ENCODE measurements around the gene HOXC4.

Gene HOXC4

DNA sequence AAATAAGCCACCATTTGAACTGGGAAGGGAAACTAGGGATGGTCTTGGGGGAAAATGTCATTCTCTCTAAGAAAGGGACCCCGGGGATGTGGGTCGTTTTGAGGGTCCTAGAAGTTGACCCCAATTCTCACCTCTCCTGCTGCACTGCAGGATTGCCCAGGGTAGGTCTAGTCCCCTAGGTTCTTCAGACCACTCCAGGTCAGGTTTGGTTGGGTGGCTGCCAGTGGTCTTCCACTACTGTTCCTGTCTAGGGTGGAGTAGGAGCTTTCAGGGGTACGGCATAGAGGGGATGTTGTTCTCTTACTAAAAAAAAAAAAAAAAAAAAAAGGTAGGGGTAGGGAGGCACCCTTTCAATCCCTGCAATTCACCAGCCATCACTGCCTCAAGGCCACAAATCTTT, 37.6 kb upstream of the HOXC4 start:
- DNase-seq = no peak

DNA sequence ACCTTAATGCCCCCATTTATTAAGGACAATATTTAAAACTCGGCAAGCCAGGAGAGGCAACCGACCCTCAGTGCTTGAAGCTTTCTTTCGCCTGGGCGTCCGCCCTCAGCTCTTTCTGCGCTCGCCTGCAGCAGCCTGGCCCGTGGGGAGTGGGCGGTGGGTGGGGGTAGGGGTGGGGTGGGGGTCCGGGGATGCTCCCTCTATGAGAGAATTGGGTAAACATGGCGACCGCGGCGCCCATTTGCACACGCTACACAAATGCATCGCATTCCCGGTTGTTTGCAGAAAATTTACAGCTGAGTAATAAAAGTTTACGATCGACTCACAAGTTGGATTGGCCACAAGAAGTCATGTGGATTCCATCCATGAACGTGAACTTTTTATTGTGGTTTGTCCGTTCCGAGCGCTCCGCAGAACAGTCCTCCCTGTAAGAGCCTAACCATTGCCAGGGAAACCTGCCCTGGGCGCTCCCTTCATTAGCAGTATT, 37.1 kb upstream of the HOXC4 start:
- no peak for DNase-seq

DNA sequence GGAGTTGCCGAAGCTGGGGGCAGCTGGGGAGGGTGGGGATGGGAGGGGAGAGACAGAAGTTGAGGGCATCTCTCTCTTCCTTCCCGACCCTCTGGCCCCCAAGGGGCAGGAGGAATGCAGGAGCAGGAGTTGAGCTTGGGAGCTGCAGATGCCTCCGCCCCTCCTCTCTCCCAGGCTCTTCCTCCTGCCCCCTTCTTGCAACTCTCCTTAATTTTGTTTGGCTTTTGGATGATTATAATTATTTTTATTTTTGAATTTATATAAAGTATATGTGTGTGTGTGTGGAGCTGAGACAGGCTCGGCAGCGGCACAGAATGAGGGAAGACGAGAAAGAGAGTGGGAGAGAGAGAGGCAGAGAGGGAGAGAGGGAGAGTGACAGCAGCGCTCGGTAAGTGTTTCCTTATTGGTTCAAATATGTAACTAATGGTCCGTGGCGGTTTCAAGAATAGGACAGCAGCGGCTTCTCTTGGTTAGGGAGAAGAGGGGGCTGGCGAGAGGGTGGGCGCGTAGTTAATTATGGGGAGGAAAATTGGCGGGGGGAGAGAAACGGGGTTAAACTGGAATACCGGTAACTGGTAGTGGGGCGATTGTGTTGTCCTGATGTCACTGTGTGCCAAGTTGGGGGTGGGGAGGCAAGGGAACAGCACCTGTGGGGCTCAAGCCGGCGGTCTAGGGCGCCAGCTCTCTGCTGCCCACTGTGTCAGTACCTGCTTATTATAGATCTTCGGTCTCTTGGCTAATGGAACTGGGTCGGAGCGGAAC, 36.4 kb upstream of the HOXC4 start:
- no peak for DNase-seq

DNA sequence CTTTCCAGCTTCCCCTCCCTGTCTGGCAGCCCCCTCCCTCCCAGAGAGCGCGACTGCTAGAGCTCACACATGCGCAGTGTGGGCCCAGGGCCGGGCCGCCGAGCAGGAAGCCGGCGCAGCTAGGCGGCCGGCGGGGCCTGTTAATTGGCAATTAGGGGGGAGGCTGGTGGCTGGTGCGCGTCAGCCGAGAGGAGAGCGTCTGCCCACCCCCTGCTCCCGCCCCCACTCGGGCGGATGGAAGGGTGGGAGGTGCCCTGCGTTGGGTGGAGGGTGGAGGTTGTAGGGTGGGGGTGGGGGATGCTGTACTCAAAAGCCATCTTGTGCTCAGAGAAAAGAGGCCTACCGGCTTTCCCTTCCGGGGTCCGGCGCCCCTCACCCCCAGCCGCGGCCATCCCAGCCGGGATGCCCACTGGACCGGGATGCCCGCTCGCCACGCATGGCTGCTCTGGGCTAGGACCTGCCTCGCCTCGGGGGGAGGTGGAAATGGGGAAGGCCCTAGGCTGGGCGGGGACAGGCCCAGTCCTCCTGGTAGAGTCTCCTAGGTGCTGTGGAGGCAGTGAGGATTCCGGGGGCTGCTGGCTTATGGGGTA, 35.7 kb upstream of the HOXC4 start:
- DNase-seq = peak; percentile 35 to 73 (median 62)

DNA sequence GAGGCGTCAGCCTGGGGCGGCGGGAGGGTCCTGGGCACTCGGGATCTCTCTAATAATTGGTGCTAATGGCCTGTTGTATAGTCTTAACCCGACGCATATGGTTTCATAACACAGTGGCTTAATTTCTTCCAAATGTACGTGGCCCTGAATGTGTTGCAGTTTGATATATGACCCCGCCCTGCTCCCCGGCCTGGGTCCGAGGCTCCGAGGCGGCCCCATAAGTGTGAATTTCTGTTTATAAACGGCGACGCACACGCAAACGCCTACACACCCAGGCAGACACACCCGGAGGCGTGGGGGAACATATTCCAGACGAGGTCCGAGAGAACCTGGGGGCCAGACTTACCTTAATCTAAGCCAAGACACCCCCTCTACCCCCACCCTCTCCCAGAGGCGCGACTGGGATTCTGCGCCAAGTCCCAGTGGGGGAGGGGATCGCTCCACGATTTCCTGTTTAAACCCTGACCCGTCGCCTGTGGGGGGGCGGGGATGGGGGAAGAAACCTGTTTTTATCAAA, 35.1 kb upstream of the HOXC4 start:
- no peak for DNase-seq

DNA sequence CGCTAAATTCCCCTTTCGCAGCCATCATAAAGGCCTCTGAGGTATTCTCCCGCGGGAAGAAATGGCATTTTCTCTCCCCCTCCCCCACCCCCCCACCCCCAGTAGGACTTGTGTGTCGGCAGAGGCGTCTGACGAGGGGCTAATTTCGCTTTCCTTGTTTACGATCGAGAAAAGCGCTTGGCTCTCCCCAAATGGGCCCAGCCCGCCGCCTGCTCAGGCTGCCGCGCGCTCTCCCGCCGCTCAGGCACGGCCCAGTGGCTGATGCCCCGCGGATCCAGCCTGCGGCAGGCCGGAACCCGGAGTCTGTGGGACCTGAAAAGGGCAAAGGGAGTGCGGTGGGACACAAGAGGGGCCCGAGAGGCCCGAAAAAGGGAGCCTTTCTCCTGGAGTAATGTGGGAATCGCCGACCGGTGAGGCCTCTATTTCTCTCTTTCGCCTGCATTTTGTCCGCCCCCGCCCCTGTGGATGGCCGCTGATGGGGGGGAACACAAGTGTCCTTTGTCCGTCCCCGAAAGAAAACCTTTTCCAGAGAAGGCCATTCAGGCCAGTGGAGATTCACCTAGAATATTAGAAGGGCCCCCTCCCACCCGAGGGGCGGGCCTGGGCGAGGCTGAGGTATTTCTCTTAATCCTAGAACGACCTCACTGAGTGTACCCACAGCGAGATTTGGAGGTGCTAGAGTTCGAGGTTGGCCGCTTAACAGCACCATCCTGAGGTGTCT, 34.4 kb upstream of the HOXC4 start:
- no peak for DNase-seq

DNA sequence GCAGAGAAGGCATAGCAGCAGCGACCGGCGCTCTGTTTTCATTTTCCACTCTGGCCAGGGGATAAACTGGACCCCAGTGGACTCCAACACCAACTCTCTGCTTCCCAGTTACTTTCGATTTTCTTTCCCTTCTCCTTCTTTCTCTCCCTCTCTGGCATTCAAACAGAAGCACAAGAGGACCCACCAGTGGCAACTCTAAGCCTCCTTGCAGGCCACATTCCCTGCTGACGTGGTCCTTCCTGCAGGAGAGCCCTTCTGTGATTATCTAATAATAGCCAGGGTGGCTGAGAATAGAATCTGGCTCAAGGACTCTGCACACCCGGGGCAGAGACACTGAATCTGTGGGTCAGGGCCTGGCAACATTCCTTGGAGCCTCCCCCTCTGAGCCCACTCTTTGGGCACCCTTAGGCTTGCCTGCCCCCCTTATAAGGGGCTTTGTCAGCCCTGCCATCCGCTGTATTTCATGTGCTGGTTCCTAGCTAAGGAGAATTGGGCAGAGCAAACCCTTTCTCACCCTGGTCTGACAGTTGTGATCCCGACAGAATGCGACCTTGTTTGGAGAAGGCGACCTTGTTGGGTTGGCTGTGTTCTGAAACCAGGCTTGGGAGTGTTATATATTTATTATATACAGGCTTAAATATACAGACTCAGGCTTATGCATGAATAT, 33.6 kb upstream of the HOXC4 start:
- no peak for DNase-seq

DNA sequence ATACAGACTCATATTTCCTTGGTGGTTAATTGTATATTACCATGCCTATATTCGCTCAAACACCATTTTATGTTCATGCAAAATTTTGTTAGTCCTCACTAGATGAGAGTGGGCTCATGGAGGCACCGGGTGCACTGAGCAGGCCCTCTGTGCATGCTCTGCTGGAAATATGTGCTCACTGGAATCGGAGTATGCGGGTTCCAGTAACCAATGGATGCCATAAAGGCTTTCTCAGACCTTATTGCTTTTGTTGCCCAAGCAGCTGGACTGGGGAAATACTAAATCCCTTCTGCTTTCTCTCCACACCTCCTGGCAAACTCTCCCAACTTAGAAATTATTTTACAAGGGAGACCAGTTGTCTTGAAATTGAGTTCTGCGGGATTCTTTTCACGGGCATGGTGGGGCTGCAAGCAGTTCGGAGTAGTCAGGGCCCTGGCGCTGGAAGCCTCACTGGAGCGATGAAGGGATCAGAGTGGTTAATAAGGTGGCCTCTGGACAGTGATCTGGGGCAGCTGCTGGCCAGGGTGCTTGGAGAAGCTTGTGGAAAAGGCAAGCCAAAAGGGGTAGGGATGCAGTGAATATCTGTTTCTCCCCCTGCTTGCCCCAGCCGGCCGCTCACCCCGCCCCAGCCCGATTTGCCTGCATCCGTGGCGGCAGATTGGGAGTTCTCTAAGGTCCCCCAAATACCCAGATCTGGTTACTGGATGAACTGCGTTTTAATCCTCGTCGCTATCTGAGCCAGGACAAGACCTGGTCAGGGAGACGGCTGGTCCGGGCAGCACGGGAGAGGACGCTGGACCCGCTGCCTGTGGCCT, 32.8 kb upstream of the HOXC4 start:
- no peak for DNase-seq

DNA sequence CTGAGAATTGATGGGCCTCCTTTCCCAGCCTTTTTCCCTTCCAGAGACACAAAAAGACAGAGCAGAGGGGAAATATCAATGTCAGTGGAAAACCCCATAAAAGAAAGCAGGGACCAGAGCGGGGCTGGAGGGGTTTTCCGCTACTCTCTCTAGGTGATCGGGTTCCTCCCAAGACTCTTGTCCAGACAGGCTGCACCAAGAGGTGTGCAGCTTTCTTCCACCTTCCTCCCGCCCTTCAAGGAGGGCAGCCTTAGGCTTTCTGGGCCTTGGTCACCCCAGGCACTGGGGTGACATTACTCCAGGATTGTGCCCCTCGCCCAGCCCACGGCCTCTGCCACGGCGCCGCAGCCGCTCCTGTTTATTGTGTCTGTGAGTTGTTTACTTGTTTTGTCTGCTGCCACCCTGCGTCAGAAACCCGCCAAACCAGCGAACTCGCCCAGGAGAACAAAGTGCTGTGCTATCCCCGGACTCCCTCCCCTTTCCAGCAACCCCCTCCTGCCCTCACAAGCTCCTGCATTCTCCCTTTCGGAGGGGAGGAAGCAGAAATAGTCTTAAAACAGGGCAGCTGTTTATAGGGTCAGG, 32.1 kb upstream of the HOXC4 start:
- no peak for DNase-seq

DNA sequence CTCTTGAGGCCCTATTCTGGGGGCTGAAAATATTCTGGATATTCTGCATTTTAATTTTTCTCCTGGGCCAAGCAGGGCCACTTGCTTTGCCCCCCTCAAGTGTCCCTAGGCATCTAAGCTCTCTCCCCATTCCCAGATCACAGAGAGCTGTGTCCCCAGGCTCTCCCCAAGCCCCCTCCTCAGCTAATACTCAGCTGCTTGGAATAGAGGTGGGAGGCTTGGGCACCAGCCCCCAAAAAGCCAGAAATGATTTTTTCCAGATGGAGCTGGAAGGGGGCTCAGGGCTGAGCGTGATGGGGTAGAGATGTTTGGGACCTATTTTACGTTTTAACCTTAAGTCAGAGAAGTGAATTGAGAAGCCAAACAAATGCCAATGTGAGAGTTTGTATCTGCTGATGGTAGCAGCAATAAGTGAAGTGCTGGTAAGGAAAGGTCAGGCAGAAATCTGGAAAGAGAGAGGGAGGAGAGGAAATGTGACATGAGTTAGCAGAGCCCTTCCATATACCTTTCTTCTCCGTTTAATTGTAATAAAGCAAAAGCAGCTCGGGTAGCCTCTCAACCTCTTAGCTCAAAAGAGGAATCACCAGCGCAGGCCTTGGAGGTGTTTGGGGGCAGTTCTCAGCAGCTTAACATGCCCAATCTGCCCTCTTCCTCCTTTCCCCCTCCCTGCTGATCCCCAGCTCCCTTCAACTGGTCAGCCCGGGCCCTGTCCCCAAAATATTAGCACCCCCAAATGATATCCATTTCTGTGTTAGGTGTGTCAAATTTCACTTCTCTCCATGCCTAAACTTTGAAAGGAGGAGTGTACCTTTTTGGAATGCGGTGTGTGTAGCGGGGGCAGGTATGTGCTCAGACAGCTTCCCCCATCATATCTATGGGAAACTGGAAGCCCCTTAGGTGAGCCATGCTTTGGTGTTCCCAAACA, 30.4 kb upstream of the HOXC4 start:
- no peak for DNase-seq

DNA sequence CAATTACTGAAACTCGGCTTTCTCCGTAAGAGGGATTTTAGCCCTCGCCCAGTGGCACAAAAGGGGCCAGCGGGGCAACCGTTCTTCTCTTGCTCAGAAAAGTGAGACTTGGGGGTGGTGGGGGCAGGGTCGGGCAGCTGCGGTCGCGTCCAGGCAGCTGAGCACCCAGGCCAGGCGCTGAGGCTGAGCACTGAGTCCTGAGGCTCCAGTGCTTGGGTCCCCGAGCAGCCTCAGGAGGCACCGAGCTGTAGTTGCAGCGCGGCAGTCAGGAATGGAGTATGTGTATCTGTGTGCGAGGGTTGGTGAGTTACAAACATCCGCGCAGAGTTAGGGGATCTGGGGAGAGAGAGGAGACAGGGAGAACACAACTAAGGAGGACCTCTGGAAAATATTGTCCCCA, 29.5 kb upstream of the HOXC4 start:
- no peak for DNase-seq

DNA sequence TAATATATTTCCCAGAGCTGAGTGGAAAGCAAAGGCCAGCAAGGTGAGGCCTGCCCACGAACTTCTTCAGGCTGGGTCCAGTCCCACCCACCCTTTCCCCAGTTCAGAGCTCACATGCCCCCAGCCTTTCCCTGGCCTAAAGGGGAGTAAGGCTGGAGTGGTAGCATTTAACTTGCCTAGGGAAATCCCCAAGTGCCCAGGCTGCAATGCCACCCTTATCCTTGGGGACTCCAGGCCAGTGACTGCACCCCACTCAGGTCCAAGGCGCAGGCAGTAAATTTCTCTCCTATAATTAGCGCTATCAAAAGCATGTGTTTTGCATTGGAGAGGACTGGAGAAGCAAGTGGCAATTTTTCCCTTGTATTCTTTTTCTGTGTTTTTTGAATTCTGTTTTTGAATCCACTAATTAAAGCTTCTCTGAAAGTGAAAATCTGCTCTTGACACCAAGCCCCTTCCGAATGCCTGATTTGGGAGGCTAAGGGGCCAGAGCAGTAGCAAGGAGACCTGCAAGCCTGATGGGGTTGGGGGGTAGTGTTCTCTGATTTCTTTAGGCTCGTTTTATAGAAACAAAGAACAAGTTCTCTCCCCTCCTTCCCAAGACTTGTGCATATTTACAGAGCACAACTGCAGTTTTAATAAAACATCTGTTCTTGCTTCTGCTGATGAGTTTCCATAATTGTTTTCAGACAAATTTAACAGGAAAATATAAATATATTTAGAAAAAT, 28.9 kb upstream of the HOXC4 start:
- DNase-seq = no peak

DNA sequence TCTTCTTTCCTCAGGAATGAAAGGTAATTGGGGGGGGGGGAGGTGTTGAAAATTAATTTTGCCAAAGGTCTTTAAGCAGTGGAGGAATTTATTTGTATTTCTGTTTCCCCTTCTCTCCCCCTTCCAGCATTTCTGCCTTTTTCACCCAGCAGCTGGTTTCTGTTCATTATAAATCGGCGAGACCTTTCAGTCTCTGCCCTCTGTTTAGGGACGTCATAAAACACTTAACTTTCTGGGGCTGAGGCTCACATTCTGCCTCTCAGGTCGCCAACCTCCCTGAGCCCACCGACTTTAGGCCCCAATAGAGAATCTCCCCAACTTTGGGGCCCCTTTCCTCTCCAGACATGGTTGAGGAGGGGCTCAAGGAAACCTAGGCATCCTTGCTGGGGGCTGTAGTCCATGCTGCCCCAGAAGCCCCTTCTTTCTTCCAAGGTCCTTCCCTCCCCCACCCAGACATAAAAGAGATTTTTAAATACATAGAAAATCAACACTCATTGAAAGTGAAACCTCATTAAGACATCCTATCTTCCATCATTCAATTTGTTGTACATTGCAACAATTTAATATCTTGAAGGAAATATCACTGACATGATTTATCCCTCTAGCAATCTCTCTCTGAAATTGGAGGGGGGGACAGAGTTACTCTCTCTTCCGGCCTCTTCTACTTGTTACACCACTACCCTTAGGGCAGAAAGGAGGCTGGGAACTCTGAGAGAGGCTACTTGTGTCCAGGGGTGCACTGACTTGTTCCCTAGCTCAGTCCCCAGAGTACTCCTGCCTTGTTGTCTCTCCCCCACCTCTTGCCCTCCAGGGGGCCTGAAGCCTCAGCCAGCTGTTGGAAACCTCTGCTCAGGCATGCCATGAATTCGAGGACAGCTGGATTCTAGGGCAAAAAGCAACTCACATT, 27.9 kb upstream of the HOXC4 start:
- DNase-seq = no peak

DNA sequence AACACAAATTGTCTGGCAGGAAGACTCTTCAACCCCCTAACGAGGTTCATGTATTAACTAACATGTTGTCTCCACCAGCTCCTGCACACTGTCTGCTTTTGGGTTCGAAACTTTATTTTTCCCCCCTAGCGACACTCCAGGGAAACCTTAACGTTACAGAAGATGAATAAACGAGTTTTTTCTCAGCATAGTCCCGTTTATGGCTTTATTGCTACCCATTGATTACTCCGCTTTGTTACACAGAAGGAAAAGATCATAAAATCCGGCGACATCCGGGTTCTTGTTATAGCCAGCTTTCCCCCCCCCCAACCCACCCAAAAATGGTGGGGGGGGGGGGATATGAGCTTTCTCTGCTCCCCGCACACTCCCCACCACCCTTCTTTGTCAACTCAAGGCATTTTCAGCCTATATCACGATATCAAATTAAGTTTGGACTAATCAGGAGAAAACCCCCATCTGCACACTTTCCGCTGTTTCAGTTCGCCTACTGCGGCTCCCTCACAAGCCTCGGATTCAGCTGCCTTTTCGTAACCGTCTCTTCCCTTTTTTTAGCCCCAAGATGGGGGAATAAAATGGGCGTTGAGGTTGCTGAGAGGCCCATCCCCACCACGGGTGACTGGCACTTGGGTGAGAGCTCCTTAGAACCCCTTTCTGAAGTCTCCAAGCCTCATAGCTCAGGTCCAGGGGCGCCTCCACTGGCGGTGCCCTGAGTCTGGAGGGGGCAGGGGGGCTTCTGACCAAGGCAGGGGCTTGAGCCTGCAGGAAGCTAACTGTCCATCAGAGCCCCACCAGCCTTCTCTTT, 26.8 kb upstream of the HOXC4 start:
- DNase-seq = no peak

DNA sequence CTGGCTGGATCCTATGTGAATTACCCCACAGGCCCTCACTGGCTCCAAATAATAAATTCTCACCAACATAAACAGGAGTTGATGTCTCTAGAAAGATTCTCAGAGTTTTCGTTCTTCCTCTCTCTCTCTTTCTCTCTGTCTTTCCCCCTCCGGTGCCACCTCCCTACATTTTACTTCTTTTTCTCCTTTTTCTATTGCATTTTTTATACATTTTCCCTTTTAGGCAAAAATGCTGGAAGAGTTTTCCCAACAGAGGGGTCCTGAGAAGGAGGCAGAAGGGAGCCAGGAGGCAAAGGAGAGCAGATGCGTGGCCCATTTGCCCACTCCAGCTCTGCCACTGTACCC, 26.2 kb upstream of the HOXC4 start:
- no peak for DNase-seq

DNA sequence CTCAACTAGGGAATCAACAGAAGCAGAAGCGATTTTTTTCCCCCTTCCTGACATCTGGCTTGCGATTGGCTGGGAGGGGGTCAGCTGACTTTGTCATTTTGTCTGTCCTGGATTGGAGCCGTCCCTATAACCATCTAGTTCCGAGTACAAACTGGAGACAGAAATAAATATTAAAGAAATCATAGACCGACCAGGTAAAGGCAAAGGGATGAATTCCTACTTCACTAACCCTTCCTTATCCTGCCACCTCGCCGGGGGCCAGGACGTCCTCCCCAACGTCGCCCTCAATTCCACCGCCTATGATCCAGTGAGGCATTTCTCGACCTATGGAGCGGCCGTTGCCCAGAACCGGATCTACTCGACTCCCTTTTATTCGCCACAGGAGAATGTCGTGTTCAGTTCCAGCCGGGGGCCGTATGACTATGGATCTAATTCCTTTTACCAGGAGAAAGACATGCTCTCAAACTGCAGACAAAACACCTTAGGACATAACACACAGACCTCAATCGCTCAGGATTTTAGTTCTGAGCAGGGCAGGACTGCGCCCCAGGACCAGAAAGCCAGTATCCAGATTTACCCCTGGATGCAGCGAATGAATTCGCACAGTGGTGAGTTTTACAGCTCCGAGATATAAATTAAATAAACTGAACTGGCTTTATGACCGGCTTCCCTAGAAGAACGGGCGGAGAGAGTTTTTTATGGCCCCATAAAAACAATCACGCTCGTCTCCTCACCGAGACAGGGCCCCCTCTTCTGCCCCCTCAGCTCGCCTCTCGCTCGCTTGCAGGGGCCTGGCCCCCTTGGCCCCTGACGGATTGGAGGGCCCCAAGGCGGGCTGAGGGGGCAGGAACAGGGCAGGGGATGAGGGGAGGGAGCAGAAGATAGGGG, 25.1 kb upstream of the HOXC4 start, which contains the start of gene HOXC6:
TSS of gene HOXC6 (plus strand) at position 127 of the 888 bp plus-strand sequence. CDS start at position 209, 82 bp downstream.
- DNase-seq = no peak

Measured in T-helper 1 cell (primary cell).